NCI-H69 (cell line): ENCODE measurements around the gene TNFRSF9.

Experiments
- DNase-seq: peaks from one replicate; lab custom pipeline; 2025; lab: John Stamatoyannopoulos, UW

TNFRSF9 gene

GRCh38 chr1:7873801-7874795, 66.5 kb downstream of the TNFRSF9 start:
- DNase-seq, result no peak

GRCh38 chr1:7871136-7871535, 69.5 kb downstream of the TNFRSF9 start:
- no peak for DNase-seq

- no peak for DNase-seq
Measured at GRCh38 chr1:7869136-7869920, 71.3 kb downstream of the TNFRSF9 start.

GRCh38 chr1:7868070-7868780, 72.4 kb downstream of the TNFRSF9 start:
- DNase-seq, result no peak

- no peak for DNase-seq
Measured at GRCh38 chr1:7865978-7866377, 74.7 kb downstream of the TNFRSF9 start.
